NT2/D1 (cell line): ENCODE results near the gene NLRP6.
"Not testable (repeated sequence)": the region's sequence is repeated elsewhere in the genome, so short reads cannot be mapped to it uniquely, and the experiment has no call there.

ENCODE experiments used
- YY1 ChIP-seq: IDR thresholded peaks from 2 replicates; pipeline ENCODE4 v1.6.1; 2011; ENCODE audit not compliant: insufficient read length, insufficient read depth
- ZNF274 ChIP-seq: IDR thresholded peaks from 2 replicates; pipeline ENCODE4 v1.6.1; 2011; ENCODE audit warnings: mild to moderate bottlenecking, low read depth, low read length

- not testable (repeated sequence) for TF ChIP-seq ZNF274, YY1
Observed at GRCh38 chr11:308740-309665, 30.8 kb downstream of the NLRP6 start.
